Keratinocyte (primary cell): ENCODE results near the gene CD200R1.

Experiments
- CTCF ChIP-seq, 3 experiments: IDR thresholded peaks in 1 of 3; conservative IDR thresholded peaks in 1 of 3; optimal IDR thresholded peaks in 1 of 3; 2 replicates in 2 of 3; 3 replicates in 1 of 3; pipeline versions ENCODE3 to v1.5.1; 2011; ENCODE audit warnings: low read length in 3 of 3, mild to moderate bottlenecking in 3 of 3, moderate library complexity in 2 of 3, control low read depth in 1 of 3, inconsistent platforms in 1 of 3; ENCODE audit not compliant: insufficient read depth in 2 of 3; ENCODE audit errors: extremely low read depth in 1 of 3
- EZH2 ChIP-seq: IDR thresholded peaks from one replicate; pipeline ENCODE4 v1.6.1; 2012; ENCODE audit warnings: inconsistent platforms, mild to moderate bottlenecking, low read length, moderate library complexity

- TF ChIP-seq EZH2: no peak
- no peak for TF ChIP-seq CTCF (optimal IDR thresholded peaks at IDR 0.05 in 1 of 3, IDR thresholded peaks at IDR 0.05 in 1 of 3, conservative IDR thresholded peaks at IDR 0.05 in 1 of 3; ENCODE audit: extremely low read depth in 1 of 3, insufficient read depth in 2 of 3, low read length in 3 of 3)
Observed at GRCh38 chr3:112976953-112977352, 2.0 kb upstream of the CD200R1 start.
